Stimulated activated naive CD8-positive, alpha-beta T cell treated with anti-CD3 and anti-CD28 coated beads, Interleukin-15, Interleukin-2, amounts not matched to agents 100 U/mL and 50 U/mL, for 24 hours (primary cell): ENCODE data around the gene PRPF38B.
"Not testable (repeated sequence)": the region's sequence is repeated elsewhere in the genome, so short reads cannot be mapped to it uniquely, and the experiment has no call there.

Experiments used
- ATAC-seq: fragments of 150-1000 bp; cut with Tn5 transposase; one replicate; pipeline ENCODE4 v1.10.0; 2021
- DNase-seq: peaks from one replicate; pipeline ENCODE4 v3.0.0; 2021

PRPF38B gene

DNA sequence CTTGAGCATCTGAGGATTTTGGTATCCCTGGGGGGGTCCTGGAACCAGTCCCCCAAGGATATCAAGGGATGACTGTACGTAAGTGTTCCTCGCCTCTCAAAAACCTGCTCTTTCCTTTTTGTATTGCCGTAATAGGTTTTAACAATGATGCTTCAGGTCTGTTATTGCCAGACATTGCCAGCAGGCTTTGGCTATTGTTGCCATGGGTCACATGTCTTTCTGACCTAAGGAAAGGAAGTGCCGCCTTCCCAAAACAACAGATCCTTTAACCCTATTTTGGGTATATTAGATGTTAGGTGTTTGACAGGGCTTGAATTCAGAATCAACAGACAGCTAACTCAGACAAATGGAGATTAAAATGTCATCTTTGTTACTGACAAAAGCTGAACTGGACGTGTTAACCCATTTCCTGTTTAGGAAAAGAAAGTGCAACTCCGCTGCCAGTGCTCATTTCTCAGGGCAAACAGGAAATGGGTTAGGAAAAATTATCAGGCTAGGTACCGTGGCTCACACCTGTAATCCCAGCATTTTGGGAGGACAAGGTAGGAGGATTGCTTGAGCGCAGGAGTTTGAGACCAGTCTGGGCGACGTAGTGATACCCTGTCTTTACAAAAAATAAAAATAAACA is 12.4 kb upstream of the PRPF38B start:
- DNase-seq (no peak), ATAC-seq (no peak)

DNA sequence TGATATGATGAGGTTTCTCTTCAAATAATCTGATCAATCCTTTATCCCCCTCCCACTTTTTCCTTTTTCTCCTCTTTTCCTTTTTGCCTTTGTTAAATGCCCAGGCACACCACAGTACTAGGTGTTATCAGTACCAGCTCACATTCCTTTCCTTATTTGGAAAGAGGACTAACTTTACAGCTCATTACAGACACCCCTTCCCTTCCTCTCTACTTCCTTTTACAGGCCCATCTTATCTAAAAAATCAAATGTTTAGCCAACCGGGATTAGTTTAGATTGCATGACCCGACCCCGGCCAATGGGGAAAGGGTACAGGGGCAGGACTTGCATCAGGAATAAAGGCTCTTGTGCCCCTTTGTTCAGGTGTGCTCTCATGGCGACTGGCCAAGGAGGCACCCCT is 10.4 kb upstream of the PRPF38B start:
- not testable (repeated sequence) for ATAC-seq, DNase-seq

DNA sequence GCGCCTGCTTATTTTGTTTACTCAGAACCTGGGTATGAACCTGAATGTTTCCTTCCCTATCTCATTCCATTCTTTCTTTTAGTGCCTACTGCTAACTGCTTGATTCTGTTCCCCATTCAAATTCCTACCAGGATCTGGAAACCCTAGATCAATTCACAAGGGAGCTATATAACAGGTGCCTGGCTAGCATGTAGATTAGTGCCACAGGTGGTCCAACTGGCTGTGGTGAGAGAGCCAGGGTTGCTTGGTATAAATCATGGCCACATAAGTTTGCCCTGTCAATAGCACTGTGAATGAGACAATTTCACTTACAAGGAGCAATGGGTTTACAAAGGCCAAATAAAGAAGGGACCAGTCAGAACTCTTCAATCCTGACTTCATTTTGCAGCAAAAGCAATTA is 6.6 kb upstream of the PRPF38B start:
- no peak for ATAC-seq
- no peak for DNase-seq

DNA sequence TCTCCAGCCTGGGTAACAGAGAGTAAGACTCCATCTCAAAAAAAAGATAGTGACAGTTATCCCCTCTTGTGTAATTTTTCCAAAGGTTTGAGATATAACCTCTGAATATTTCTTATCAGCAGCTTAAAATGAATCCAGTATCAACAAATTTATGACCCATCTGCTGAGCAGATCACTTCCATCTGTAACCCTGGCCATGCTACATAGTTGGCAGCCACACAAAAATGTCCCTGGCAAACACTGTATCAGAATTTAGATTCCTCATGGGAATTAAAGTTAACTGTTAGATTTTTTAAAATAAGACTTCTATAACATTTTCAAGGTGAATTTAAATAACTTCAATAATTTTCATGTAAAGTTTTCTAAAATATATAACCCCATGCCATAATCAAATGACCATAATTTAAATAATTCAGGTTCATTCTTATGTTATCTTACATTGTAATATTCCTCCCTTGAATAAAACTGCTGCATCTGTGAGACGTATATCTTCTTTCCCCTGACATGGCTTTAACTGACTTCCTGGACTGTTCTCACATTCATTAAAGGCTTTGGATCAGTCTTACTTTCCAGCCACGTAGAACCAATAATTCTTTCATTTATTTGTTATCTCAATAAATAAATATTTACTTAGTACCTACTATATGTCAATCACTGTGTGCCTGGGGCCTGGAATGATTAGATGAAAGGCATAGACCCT is 5.3 kb upstream of the PRPF38B start:
- no peak for ATAC-seq
- DNase-seq = no peak

DNA sequence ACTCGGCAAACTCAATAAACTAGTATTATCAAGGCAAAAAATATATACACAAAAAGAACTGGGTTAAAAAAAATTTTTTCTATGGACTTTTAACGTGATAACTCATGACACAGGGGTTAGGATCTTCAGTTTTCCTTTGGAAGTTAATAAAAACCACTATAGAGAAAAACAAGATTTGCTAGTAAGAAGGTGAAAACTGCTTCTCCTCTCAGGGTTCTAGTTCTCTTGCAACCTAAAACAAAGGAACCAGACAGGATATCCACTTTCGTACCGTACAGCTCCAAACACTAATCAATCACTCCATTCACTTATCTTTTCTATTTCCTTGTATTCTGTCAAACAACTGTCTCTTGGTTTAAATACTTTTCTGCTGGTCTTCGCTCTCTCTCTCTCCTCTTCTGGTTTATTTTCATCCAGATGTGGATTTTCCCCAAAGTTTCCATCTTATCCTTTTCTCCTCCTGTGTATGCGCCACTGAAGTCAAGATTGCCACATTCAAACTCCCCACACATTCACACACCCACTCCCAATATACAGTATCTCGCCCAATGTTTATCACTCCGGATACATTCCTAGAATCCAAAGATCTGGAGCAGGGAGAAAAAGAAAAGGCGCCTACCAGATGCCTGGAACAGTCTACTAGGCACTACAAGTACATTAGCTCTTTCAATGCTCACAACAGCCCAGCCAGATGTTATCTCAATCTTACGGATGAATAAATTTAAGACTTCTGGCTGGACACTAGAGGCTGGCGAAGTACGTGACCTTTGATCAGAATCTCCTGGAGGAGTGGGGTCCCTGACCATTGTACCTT is 775 bp upstream of the PRPF38B start:
- DNase-seq (no peak), ATAC-seq (no peak)

DNA sequence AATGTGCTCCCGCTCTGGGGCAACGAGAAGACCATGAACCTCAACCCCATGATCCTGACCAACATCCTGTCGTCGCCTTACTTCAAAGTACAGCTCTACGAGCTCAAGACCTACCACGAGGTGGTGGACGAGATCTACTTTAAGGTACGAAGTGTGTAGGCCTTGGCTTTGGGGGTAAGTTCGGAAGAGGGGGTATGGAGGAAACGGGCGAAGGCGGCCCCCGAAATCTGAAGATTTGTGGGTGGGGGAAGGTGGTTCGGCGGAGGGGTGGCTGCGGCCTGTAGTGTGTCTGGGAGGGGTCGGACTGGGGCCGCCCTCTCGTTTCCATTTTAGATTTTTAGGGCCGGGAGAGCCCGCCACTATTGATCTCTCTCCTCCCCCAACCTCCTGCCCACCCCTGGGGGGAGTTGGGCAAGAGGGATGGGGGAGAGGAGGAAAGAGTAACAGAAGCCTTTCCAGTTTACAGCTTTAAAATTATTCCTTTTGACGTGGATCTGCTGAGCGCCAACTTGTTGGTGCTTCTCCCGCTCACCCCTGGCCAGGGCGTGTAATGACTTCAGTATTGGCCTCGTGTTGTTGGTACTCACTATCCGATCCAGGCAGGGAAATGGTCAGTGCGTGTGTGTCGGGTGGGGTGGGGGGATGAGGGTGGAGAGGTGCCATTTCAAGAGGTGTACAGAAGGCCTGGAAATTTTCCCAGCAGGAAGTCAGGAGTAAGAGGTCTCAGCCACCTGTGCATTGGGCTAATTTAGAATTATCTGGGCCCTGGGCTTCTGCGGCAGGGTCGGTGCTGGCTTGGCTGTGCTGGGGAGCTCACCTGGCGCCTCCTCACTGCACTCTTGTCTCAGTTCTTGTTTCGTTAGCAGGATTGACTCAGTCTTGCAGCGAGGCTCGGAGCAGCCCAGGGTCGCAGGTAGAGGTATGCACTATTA is 880 bp downstream of the PRPF38B start:
- ATAC-seq (peak; percentile 57), DNase-seq (peak; percentile 59)

DNA sequence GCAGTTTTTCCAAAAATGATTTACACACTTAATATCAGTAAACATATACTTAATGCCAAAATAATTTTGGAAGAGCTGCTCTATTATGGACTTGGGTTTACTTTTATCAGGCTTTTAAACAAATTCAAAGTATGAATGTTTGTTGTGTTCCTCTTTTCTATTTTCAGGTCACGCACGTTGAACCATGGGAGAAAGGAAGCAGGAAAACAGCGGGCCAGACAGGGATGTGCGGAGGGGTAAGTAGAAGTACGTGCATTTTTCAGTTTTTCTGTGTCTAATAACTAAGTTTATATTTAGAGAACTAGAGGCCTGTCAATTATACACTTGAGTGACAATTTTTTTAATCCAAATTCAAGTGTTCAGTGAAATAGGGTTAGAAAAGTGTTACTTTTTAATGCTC is 3.4 kb downstream of the PRPF38B start:
- ATAC-seq (no peak), DNase-seq (no peak)

DNA sequence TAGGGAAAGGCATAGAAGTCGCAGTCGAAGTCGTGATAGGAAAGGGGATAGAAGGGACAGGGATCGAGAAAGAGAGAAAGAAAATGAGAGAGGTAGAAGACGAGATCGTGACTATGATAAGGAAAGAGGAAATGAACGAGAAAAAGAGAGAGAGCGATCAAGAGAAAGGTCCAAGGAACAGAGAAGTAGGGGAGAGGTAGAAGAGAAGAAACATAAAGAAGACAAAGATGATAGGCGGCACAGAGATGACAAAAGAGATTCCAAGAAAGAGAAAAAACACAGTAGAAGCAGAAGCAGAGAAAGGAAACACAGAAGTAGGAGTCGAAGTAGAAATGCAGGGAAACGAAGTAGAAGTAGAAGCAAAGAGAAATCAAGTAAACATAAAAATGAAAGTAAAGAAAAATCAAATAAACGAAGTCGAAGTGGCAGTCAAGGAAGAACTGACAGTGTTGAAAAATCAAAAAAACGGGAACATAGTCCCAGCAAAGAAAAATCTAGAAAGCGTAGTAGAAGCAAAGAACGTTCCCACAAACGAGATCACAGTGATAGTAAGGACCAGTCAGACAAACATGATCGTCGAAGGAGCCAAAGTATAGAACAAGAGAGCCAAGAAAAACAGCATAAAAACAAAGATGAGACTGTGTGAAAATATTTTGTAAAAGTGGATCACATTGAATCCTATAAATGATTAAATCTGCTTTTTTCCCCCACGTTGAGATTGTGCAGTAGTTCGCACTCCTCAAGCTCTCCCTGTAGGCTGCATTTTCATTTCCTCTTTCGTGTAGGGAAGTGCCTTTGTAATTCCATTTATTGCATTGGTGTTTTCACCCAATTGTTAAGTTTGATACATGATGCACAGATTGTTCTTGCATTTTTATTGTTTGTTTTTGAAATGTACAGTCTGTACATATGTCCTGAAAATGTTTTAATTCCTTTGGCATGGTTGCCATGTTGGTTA is 7.5 kb downstream of the PRPF38B start:
- ATAC-seq = no peak
- no peak for DNase-seq

DNA sequence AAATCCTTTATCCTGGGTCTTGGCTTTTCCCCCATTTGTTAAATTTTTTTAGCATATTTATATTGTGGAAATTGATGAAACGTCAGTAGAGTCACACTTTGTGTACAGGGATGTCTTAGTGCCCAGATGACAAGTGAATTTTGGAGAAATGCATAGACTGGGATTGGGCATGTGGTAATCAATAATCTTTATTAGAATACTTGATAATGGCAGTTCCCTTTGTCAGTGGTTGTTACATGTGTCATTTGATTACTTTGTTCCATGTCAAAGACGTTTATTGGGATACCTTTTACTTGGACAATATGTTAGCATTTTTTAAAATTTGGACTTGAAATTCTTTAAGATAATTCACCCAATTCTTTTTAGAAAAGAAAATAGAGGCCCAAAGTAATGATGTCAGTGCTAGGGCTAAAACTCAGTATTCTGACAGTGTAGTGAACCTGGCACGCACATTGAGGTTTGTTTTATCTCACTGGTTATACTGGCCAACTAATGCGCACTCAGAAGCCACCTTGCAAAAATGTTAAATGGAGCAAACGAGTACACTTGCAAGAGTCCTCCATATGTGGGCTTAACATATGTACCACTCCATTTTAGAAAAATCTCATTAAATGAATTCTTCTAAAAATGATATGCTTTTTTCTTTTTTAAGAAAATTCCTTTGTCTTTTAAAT is 9.2 kb downstream of the PRPF38B start:
- DNase-seq (no peak), ATAC-seq (no peak)

DNA sequence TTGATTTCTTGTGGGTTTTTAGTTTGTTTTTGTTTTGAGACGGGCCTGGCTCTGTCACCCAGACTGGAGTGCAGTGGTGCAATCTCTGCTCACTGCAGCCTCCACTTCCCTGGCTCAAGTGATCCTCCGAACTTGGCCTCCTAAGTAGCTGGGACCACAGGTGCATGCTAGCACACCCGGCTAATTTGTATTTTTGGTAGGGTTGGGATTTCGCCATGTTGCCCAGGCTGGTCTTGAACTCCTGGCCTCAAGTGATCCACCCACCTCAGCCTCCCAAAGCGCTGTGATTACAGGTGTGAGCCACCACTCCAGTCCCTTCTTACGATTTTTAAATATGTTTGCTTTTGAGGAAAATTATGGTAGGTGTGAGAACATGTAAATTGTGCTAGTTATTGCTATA is 10.0 kb downstream of the PRPF38B start:
- not testable (repeated sequence) for DNase-seq

DNA sequence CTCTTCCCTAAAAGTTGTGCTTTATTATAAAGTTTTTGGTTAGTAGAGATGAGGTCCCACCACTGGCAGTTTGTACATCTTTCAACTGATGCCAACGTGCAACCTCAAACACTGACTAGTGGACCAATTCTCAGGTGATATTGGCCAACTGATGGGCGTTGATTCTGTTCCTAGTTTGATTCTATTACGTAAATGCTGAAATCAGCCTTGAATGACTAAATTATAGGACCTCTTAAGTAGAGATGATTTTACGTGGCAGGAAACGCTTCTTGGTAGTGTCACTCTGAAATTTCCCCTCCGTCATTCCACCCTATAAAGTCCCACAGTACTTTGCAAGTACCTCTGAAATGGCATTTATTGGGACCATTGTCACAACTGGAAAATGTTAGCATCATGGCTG is 11.8 kb downstream of the PRPF38B start:
- DNase-seq = no peak
- peak; percentile 76 for ATAC-seq

More for the DNA sequence above, 10.0 kb downstream of the PRPF38B start:
- ATAC-seq = not testable (repeated sequence)

DNA sequence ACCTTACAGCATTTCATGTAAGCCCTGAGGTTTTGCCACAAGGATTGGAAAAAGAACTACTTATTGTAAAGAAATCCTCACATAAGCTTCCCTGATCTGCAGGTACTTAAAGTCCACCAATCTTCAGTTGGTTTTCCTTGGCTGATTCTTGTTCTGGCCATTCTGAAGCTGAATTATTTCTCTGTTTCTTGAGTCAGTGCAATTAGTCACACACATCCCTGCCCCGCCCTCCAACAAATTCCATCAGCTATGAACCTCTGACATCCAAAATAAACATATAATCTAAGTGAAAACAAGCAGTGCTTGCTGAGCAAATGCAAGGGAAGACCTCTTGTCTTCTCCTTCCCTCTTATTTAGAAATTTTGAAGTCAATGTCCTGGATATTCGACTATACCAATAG is 12.4 kb downstream of the PRPF38B start:
- DNase-seq = no peak
- no peak for ATAC-seq

DNA sequence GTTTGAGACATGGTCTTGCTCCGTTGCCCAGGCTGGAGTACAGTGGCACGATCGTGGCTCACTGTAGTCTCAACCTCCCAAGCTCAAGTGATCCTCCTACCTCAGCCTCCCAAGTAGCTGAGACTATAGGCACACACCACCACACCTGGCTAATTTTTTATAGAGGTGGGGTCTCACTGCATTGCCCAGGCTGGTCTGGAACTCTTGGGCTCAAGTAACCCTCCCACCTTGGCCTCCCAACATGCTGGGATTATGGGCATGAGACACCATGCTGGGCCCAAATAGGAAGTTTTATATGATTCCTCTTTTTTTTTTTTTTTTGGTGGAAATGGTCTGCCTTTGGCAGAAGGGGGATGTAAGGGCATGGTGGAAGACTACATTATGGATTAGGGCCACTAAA is 14.5 kb downstream of the PRPF38B start:
- DNase-seq (no peak), ATAC-seq (no peak)

DNA sequence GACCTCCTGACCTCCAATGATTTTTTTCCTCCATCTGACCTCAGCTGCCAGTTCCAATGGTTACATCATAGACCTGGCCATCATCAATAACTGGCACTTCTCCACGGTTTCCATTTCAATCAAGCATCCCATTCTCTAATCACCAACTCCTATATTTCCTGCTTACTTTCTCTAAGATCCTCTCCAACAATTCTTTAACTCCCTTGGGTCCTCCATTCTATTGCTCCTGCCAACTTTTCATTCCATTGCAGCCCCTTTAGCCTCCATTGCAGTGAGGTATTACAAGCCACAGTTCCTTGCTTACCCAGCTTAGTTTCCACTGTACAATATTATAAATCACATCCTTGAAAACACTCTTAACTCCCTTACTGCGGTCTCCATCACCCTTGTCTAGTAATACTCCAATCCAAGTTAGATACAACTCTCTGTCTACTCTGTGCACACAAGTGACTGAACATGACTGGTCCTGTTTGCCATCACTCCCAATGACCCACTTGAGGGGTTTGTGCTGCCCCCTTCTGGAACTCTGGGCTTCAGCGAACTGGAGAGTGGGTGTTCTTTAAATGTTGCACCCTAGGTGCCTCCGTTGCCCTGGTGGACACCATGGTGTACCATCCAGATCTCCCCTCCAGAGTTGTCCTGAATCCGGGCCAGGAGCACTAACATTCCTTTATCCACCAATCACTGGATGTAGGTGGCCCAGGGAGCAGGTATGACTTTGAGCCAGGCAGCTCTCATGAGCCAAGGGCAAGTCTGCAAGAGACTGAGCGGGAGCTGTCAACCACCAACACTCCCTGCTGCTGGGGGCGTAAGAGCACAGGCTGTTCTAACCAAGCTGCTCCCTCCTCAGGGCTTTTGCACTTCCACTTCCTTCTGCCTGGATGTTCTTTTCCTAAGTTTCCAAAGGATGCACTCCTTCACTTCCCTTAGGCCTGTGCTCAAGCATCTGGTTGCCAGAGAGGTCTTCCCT is 16.9 kb downstream of the PRPF38B start:
- peak; percentile 70 for DNase-seq
- peak; percentile 70 for ATAC-seq

DNA sequence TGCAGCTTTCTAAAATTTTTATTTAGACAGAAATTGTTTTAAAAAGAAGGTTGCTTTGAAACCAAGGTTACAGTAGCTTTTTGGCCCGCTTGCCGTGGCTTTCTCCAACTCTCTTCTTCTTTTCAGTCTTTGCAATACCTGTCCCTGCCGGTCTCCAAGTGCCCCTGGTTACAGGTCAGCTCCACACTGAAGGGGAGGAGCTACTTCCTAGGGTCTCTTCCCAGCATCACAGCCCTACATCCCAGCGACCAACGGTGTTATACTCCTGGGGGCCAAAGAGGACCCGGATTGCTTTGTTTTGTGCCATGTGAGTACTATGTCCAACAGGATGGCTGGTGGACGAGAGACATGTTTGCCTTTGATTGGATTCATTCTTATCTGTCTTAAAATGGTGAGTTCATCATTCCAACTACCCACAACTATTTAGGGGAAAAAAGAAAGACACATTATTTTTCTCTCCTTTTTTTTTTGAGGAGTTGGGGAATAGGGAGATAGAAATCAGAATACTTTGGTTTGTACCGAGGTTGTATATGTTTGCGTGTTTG is 20.6 kb downstream of the PRPF38B start, which contains the start of gene FNDC7:
TSS of gene FNDC7 (plus strand) at position 303 of the 545 bp plus-strand sequence. CDS start at position 329, 26 bp downstream.
- ATAC-seq = no peak
- no peak for DNase-seq

DNA sequence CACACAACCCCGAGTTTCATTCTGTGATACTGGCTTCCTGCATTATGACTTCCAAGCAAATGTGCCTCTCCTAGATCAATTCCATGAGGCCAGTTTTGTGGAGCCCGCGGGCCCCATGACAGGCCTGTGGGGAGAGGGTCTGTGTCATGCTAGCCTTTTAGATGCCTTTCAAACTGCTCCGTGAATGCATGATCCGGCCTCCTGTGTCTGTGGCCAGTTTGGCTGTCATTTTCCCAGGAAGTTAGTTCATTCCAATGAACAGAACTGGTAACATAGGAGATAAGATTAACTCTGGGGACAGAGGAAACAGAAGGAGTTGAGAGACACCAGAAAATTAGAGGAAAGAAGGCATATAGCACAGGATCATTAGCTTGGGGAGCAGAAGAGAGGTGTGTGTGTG is 23.8 kb downstream of the PRPF38B start:
- DNase-seq = no peak
- no peak for ATAC-seq

DNA sequence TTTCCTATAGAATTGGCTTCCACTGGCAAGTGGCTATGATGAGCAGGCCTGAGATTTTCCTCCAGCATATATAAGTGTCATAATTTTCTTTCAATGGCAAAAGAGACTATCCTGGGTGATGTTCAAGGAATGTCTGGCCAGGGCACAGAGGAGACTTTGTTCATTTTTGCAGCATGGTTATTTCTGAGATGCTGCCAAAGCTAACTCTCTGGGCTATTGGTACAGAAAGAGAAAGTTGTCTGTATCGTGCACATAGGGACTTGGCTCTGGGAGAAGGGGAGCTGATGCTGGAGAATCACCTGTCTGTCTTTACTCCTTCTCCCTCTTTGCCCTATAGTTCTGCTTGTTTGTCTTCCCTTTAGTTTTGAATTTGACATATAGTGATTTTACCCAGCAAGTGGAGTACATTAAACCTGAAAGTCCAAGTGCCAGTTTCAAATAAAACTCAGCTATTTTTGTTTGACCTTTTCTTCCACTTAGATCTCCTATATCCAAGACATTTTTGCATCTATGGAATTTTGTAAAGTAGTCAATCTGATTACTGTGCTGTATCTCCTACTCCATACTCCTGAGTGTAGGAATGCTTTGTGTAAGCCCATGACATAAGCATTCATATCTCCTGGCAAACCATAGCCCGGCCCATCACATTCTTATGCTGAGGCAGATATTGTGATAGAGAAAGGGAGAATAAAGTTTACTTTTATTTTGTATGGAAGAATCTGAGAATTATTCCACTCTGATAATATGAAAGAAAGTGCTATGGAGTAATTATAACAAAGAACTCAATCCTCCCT is 24.5 kb downstream of the PRPF38B start:
- ATAC-seq (no peak), DNase-seq (no peak)
